Thyroid gland (tissue), 4 donors: ENCODE data around the gene LTC4S.

Experiments
- POLR2A ChIP-seq, 2 donors: fragments of 450-650 bp; IDR thresholded peaks; one replicate each; pipeline ENCODE4 v1.6.1; 2017; ENCODE audit warnings: antibody characterized with exemption in 2 of 2, mild to moderate bottlenecking in 2 of 2, moderate library complexity in 1 of 2
- TF ChIP-seq, protein P1 (sequence below), 6 experiments: fragments of 200-600 bp in 3 of 6; fragments of 450-650 bp in 3 of 6; sonication (generic) in 3 of 6; IDR thresholded peaks; one replicate each; pipeline ENCODE4 v1.5.1; 2016 to 2019; ENCODE audit warnings: antibody characterized with exemption in 6 of 6, mild to moderate bottlenecking in 2 of 6, inconsistent platforms in 1 of 6, moderate library complexity in 1 of 6

DNA sequence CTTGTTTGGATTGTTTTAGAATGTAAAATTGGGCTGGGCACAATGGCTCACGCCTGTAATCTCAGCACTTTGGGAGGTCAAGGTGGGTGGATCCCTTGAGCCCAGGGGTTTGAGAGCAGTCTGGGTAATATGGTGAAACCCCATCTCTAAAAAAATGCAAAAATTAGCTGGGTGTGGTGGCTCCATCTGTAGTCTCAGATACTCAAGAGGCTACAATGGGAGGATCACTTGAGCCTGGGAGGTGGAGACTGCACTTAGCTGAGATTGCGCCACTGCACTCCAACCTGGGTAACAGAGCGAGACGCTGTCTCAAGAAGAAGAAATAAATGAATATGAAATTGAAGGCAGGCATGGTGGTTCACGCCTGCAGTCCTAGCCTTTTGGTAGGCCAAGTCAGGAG, 39.8 kb upstream of the LTC4S start:
- TF ChIP-seq POLR2A (IDR thresholded peaks at IDR 0.05): no peak
- TF ChIP-seq, protein P1, sequence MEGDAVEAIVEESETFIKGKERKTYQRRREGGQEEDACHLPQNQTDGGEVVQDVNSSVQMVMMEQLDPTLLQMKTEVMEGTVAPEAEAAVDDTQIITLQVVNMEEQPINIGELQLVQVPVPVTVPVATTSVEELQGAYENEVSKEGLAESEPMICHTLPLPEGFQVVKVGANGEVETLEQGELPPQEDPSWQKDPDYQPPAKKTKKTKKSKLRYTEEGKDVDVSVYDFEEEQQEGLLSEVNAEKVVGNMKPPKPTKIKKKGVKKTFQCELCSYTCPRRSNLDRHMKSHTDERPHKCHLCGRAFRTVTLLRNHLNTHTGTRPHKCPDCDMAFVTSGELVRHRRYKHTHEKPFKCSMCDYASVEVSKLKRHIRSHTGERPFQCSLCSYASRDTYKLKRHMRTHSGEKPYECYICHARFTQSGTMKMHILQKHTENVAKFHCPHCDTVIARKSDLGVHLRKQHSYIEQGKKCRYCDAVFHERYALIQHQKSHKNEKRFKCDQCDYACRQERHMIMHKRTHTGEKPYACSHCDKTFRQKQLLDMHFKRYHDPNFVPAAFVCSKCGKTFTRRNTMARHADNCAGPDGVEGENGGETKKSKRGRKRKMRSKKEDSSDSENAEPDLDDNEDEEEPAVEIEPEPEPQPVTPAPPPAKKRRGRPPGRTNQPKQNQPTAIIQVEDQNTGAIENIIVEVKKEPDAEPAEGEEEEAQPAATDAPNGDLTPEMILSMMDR (IDR thresholded peaks at IDR 0.05): no peak
